CD4-positive, alpha-beta T cell treated with Interleukin-10 for 1 hour (primary cell): ENCODE measurements around the gene DPM3.
"Not testable (repeated sequence)": the region's sequence is repeated elsewhere in the genome, so short reads cannot be mapped to it uniquely, and the experiment has no call there.

ENCODE experiments used
- DNase-seq: peaks from one replicate; pipeline ENCODE4 v3.0.0-alpha.2; 2020

The DPM3 gene

DNA sequence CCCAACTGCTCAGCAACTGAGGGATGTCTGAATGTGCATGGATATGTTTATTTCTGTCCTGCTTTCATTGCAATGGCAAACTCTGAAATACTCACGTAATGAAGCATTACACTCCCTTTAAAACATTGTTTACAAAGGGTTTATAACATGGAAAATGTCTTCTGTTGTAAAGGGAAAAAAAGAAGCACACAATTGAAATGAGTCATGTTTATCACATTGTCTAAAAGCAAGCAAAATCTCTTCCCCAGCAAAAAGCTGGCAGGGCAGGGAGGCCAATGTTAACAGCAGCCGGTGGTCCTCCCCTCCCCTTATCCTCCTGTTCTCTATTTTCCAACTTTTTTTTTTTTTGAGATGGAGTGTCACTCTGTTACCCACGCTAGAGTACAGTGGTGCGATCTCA is 16.5 kb downstream of the DPM3 start:
- DNase-seq = no peak

- DNase-seq = no peak
Observed at GRCh38 chr1:155122308-155122707, 18.0 kb downstream of the DPM3 start.

- DNase-seq = no peak
Observed at GRCh38 chr1:155121249-155121648, 19.1 kb downstream of the DPM3 start.

GRCh38 chr1:155120253-155120652 is 20.1 kb downstream of the DPM3 start:
- DNase-seq = no peak

- not testable (repeated sequence) for DNase-seq
Observed at GRCh38 chr1:155118090-155118489, 22.2 kb downstream of the DPM3 start.

DNA sequence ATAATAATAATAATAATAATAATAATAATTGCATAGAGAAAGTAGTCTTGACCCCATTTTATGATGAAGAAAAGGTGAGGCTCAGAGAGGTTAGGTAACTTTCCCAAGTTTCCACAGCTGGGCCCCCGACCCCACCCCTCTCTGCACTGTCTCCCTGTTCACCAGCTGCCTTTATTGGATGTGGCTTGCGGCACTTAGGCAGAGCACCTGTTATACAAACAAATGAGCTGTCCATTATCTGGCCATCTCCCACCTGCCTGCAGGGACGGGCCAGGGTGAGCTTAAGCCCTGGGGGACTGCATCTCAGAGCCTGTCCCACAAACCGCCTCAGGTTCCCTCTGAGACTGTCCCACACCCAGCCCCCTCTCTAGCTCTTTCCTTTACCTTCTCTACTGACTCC is 22.7 kb downstream of the DPM3 start:
- DNase-seq = no peak

- DNase-seq = no peak
Observed at GRCh38 chr1:155116113-155116764, 24.1 kb downstream of the DPM3 start.

- DNase-seq = no peak
Observed at GRCh38 chr1:155113450-155113980, 26.8 kb downstream of the DPM3 start.

- DNase-seq = no peak
Observed at GRCh38 chr1:155110826-155111225, 29.5 kb downstream of the DPM3 start.

GRCh38 chr1:155110381-155110780 is 29.9 kb downstream of the DPM3 start:
- DNase-seq = no peak

DNA sequence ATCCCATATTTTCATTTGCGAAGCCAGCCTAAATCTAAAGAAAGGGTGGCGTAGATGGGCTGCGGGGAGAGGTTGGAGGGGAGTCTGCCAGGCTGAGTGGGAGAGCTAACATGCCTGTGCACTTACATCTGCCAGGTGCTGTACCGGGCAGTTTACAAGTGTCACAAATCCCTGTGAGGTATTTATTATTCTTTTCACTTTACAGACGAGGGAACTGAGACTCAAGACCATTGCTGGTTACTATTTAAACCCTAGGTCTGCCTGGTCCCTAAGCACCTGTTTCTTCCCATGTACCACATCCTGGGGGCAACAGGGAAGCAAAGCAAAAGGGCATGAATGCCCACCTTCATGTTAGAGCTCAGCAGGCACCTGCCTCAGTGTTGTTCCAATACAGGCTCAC is 32.0 kb downstream of the DPM3 start:
- DNase-seq = no peak

DNA sequence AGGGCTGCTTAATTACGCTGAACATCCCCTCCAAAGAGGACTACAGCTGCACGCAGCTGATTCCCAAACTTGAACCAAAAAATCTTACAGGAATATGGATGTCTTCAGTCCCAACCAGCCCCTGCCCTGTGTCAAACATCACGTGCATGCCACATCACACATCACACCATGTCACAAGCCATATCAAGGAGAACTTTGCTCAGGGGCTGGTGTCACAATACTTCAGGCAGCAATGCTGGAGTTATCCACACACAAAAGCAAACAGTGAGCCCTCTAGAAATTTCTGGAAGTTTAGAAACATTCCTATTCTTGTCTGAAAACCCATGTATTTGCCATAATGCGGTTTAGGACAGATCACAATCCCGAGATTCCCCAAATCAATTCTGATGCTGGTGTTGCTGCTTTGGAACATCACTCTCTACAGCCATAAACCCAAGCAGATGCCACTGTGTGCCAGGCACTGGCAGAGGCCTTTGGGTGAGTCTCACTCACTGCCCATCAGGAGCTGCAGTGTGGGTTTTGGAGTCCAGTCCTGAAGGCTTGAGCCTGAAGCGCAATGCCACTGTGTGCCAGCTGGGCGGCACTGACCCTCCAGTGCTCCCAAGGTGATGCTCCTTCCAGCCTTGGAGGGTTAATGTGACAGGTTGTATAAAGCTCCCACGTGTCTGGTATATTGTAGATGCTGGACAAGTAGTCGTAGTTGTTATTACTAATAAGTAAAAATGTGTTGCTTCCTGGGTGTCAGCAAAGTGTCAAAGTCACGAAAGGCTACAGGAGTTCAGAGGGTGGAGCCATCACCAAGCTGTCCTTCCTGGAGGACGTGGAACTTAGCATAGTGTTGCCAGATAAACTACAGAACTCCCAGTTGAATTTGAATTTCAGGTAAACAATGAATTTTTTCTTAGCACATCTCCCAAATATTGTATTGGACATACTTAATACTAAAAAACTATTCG is 32.7 kb downstream of the DPM3 start:
- no peak for DNase-seq

GRCh38 chr1:155106862-155107261 is 33.5 kb downstream of the DPM3 start:
- DNase-seq = no peak

GRCh38 chr1:155105604-155106011 is 34.7 kb downstream of the DPM3 start:
- no peak for DNase-seq

DNA sequence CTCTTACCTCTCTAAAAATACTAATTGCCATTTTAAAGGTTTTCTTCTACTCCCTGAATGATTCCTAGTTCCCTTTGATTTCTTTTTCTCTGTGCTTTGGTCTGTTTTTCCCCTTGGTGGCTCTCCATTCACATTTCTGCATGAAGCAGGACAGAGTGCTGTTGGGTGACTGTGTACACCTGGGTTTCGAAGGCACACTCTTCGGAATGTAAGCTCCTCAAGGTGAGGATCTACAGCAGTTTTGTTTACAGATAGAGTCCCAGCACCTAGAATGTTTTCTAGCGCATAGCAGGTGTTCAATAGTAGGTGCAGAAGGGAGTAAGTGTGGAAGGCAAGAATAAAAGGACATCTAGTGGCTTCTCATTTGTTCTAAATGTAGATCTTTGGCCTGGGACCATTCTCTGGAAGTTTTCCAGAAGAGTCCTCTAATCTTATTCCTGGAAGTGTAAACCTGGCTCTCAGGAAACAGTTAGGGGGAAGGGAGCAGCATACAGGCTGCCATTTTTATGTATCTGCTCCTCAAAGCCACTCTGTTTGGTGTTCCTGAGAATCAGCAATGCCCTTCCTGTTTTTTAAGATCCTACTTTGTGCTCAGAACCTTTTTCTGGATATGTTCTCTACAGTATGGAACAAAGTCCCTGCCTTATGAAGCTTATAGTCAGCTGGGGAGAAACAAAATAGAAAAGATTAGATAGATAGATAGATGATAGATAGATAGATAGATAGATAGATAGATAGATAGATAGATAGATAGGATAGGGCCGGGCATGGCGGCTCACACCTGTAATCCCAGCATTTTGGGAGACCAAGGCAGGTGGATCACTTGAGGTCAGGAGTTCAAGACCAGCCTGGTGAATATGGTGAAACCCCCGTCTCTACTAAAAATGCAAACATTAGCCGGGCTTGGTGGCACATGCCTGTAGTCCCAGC is 35.5 kb downstream of the DPM3 start:
- no peak for DNase-seq

- DNase-seq = no peak
Observed at GRCh38 chr1:155103325-155103724, 37.0 kb downstream of the DPM3 start.

DNA sequence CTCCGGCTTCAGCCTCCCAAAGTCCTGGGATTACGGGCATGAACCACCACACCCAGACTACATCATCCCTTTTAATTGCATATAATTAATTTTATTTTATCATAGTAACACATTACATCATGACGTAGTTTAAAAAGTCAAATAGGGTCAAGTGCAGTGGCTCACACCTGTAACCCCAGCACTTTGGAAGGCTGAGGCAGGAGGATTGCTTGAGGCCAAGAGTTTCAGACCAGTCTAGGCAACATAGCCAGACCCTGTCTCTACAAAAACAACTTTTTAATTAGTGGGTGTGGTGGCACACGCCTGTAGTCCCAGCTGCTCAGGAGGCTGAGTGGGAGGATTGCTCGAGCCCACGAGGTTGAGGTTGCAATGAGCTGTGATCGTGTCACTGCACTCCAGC is 41.0 kb downstream of the DPM3 start:
- DNase-seq = no peak

DNA sequence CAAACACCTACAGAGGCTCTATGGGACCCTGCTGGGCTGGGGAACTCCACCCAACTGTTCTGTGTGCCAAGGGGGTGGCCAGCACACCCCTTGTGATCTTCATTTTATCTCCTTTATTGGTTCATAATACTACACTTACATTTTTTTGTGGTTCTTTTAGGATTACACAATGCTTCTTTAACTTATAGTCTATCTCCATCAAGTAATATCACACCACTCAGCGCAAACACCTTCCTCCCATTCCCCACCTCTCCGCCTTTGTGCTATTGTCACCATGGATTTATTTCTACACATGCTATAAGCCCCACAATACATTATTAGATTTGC is 45.7 kb downstream of the DPM3 start:
- DNase-seq = no peak

- DNase-seq = peak; percentile 38
Observed at GRCh38 chr1:155093911-155094621, 46.3 kb downstream of the DPM3 start.

DNA sequence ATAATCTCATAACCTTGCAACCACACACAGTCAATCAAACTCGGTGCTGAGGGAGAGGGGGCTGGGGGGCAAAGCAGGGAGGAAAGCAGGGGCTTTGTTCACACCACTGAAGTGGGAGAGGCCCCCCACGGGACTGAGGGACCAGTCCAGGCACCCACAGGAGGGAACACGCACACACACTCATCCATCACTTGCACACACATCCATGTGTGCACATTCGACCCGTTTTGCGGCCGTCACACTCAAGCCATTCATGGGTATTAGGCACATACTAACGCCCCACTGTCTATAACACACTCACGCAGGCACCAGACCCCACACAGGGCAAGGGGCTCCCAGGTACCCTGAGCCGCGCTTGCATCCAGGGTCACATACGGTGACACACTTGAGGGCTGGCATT is 47.7 kb downstream of the DPM3 start:
- no peak for DNase-seq

- DNase-seq = no peak
Observed at GRCh38 chr1:155092131-155092530, 48.2 kb downstream of the DPM3 start.
